ENCODE measurements around the gene PLEKHF1. TPM values are rescaled to one million over a fixed set of nuclear protein-coding genes. Genes with fewer than 3 reads are reported as not detected.

Gene PLEKHF1
- total RNA-seq, 1 donor from 2014 or later, result 0.96 TPM

GRCh38 chr19:29714953-29715700 is 49.9 kb downstream of the PLEKHF1 start, which contains the start of gene C19orf12:
C19orf12 (minus strand) TSS chr19:29715261; CDS start chr19:29708413, 6,848 bp downstream.
- H3K27me3 Mint-ChIP-seq (ENCODE audit: unreplicated experiment), result peaks cover 5% of the 10 kb centered on the region

GRCh38 chr19:29715701-29716581 is 50.7 kb downstream of the PLEKHF1 start:
- no peaks in the 10 kb centered on the region for H3K36me3 Mint-ChIP-seq (ENCODE audit: unreplicated experiment)
- no peaks in the 10 kb centered on the region for H3K9me3 Mint-ChIP-seq (ENCODE audit: unreplicated experiment)
- H3K27ac Mint-ChIP-seq (ENCODE audit: unreplicated experiment), result peak overlapping the region; percentile 89
- TF ChIP-seq CTCF (IDR thresholded peaks at IDR 0.05; ENCODE audit: partially characterized antibody, unreplicated experiment), result no peak
- no peak for DNase-seq
- peak overlapping the region; percentile 90 for H3K4me3 Mint-ChIP-seq (ENCODE audit: unreplicated experiment)
- peaks cover 24% of the 10 kb centered on the region for H3K4me1 Mint-ChIP-seq (ENCODE audit: low read depth, unreplicated experiment)
- H3K27me3 Mint-ChIP-seq (ENCODE audit: unreplicated experiment), result peaks cover 5% of the 10 kb centered on the region

More at GRCh38 chr19:29714953-29715700, 49.9 kb downstream of the PLEKHF1 start, which contains the start of gene C19orf12:
- no peaks in the 10 kb centered on the region for H3K9me3 Mint-ChIP-seq (ENCODE audit: unreplicated experiment)
- peak within 1 kb of the TSS; percentile 89 for H3K27ac Mint-ChIP-seq (ENCODE audit: unreplicated experiment)
- DNase-seq, result peak; percentile 84
- no peak for TF ChIP-seq CTCF (IDR thresholded peaks at IDR 0.05; ENCODE audit: partially characterized antibody, unreplicated experiment)
- peak within 1 kb of the TSS; percentile 90 for H3K4me3 Mint-ChIP-seq (ENCODE audit: unreplicated experiment)
- H3K4me1 Mint-ChIP-seq (ENCODE audit: low read depth, unreplicated experiment), result peaks cover 24% of the 10 kb centered on the region
- H3K36me3 Mint-ChIP-seq (ENCODE audit: unreplicated experiment), result no peaks in the 10 kb centered on the region

- peaks cover 20% of the 10 kb centered on the region for H3K4me1 Mint-ChIP-seq (ENCODE audit: low read depth, unreplicated experiment)
- TF ChIP-seq CTCF (IDR thresholded peaks at IDR 0.05; ENCODE audit: partially characterized antibody, unreplicated experiment), result no peak
- no peak overlapping the region for H3K27ac Mint-ChIP-seq (ENCODE audit: unreplicated experiment)
- DNase-seq, result no peak
- no peak overlapping the region for H3K4me3 Mint-ChIP-seq (ENCODE audit: unreplicated experiment)
- no peaks in the 10 kb centered on the region for H3K36me3 Mint-ChIP-seq (ENCODE audit: unreplicated experiment)
- H3K27me3 Mint-ChIP-seq (ENCODE audit: unreplicated experiment), result peaks cover 5% of the 10 kb centered on the region
- H3K9me3 Mint-ChIP-seq (ENCODE audit: unreplicated experiment), result no peaks in the 10 kb centered on the region
These were observed 51.8 kb downstream of the PLEKHF1 start for GRCh38 chr19:29717051-29717450.

- no peaks in the 10 kb centered on the region for H3K36me3 Mint-ChIP-seq (ENCODE audit: unreplicated experiment)
- peak overlapping the region; percentile 65 for H3K4me3 Mint-ChIP-seq (ENCODE audit: unreplicated experiment)
- H3K27me3 Mint-ChIP-seq (ENCODE audit: unreplicated experiment), result no peaks in the 10 kb centered on the region
- no peaks in the 10 kb centered on the region for H3K9me3 Mint-ChIP-seq (ENCODE audit: unreplicated experiment)
- no peaks in the 10 kb centered on the region for H3K4me1 Mint-ChIP-seq (ENCODE audit: low read depth, unreplicated experiment)
- no peak overlapping the region for H3K27ac Mint-ChIP-seq (ENCODE audit: unreplicated experiment)
- TF ChIP-seq CTCF (IDR thresholded peaks at IDR 0.05; ENCODE audit: partially characterized antibody, unreplicated experiment), result no peak
- peak; percentile 56 for DNase-seq
These were observed 58.9 kb downstream of the PLEKHF1 start for GRCh38 chr19:29724102-29724641.
